Endothelial cell of umbilical vein (primary cell): Measurements from ENCODE around the gene PHLPP1. TPM values are rescaled to one million over a fixed set of nuclear protein-coding genes. Genes with fewer than 3 reads are reported as not detected.

ENCODE experiments used
- BruUV-seq: library from RNA; stranded (reverse); fragments of 400-500 nt; replicated peaks from 2 replicates; lab custom pipeline; 2021; lab: Mats Ljungman, UMichigan
- CTCF ChIA-PET: fragments of 300-600, 350-600 bp; sonication (Branson Sonifier 250); formaldehyde crosslinking; loops from one replicate; lab custom pipeline; 2021; ENCODE audit warnings: antibody characterized with exemption, inconsistent platforms; lab: Charles Lee
- POLR2A ChIA-PET: fragments of 300-600, 350-600 bp; sonication (Branson Sonifier 250); formaldehyde crosslinking; loops from one replicate; lab custom pipeline; 2021; ENCODE audit warnings: antibody characterized with exemption, inconsistent platforms; lab: Charles Lee
- DNase-seq: peaks from one replicate; pipeline ENCODE4 v3.0.0-alpha.2; 2011; ENCODE audit warnings: low read depth, low spot score
- FAIRE-seq: peaks from 2 replicates; lab custom pipeline; 2011; peaks lifted over from hg19 to GRCh38; lab: Jason Lieb, UNC
- H2AFZ ChIP-seq: 2 replicates; pipeline ENCODE4 v1.6.0; 2012; ENCODE audit warnings: low read depth, low read length, control low read depth, inconsistent platforms
- H3K27ac ChIP-seq: 2 replicates; pipeline ENCODE4 v1.5.1; 2011; ENCODE audit warnings: low read depth, mild to moderate bottlenecking, control low read depth, low read length, moderate library complexity; ENCODE audit not compliant: insufficient read depth
- H3K27me3 ChIP-seq, 2 experiments: 2 replicates each; pipeline versions ENCODE4 v1.6.0 to v1.6.1; 2011; ENCODE audit warnings: low read length in 2 of 2, mixed read lengths in 1 of 2; ENCODE audit not compliant: control insufficient read depth in 2 of 2, insufficient read depth in 2 of 2
- H3K36me3 ChIP-seq, 2 experiments: 2 replicates in 1 of 2; 3 replicates in 1 of 2; pipeline ENCODE4 v1.5.1; 2011; ENCODE audit warnings: low read length in 2 of 2, mild to moderate bottlenecking in 1 of 2, moderate library complexity in 1 of 2; ENCODE audit not compliant: control insufficient read depth in 2 of 2, insufficient read depth in 2 of 2; ENCODE audit errors: extremely low read depth in 1 of 2
- H3K4me1 ChIP-seq: 3 replicates; pipeline ENCODE4 v1.5.1; 2011; ENCODE audit warnings: mild to moderate bottlenecking, low read length; ENCODE audit not compliant: control insufficient read depth, insufficient read depth; ENCODE audit errors: extremely low read depth
- H3K4me2 ChIP-seq: 2 replicates; pipeline ENCODE4 v1.6.1; 2011; ENCODE audit warnings: low read length, control low read depth, mixed read lengths; ENCODE audit not compliant: insufficient read depth
- H3K4me3 ChIP-seq, 3 experiments: fragments of 200-600 bp in 1 of 3; sonication (generic), shearing (Covaris generic) in 1 of 3; replicated peaks in 1 of 3; 2 replicates each; pipeline ENCODE4 v1.5.1; 2011 to 2016; ENCODE audit warnings: control low read depth in 3 of 3, low read length in 3 of 3, mild to moderate bottlenecking in 2 of 3, inconsistent platforms in 1 of 3, low read depth in 1 of 3, moderate library complexity in 1 of 3; ENCODE audit not compliant: insufficient read depth in 1 of 3
- H3K79me2 ChIP-seq: 2 replicates; pipeline ENCODE4 v1.6.0; 2012; ENCODE audit warnings: low read length, inconsistent platforms; ENCODE audit not compliant: control insufficient read depth, insufficient read depth
- H3K9ac ChIP-seq: replicated peaks from 2 replicates; pipeline ENCODE3; 2011; ENCODE audit warnings: low read length, control low read depth; ENCODE audit not compliant: insufficient read depth; ENCODE audit errors: extremely low read depth
- H3K9me1 ChIP-seq: replicated peaks from 3 replicates; pipeline ENCODE4 v1.6.0; 2011; ENCODE audit warnings: mild to moderate bottlenecking, low read length; ENCODE audit not compliant: control insufficient read depth, insufficient read depth; ENCODE audit errors: extremely low read depth
- H3K9me3 ChIP-seq: replicated peaks from 2 replicates; pipeline ENCODE4 v1.5.1; 2012; ENCODE audit warnings: low read length, inconsistent platforms; ENCODE audit not compliant: control insufficient read depth, insufficient read depth
- H4K20me1 ChIP-seq: replicated peaks from 2 replicates; pipeline ENCODE3; 2011; ENCODE audit warnings: mild to moderate bottlenecking, low read length; ENCODE audit not compliant: control insufficient read depth, insufficient read depth; ENCODE audit errors: extremely low read depth
- CTCF ChIP-seq, 2 donors: IDR thresholded peaks; 1 replicate in 1 of 2; 2 replicates in 1 of 2; pipeline ENCODE4 v1.5.1; 2011; ENCODE audit warnings: low read length in 2 of 2, mild to moderate bottlenecking in 2 of 2, moderate library complexity in 2 of 2, control low read depth in 1 of 2, inconsistent platforms in 1 of 2, low read depth in 1 of 2; ENCODE audit not compliant: insufficient read depth in 1 of 2; ENCODE audit errors: extremely low read depth in 1 of 2
- EZH2 ChIP-seq: IDR thresholded peaks from 2 replicates; pipeline ENCODE4 v1.6.1; 2012; ENCODE audit warnings: borderline replicate concordance, low read depth, mild to moderate bottlenecking, moderate library complexity, low read length, inconsistent platforms; ENCODE audit not compliant: severe bottlenecking
- FOS ChIP-seq: IDR thresholded peaks from 2 replicates; pipeline ENCODE4 v1.6.1; 2011; ENCODE audit warnings: mild to moderate bottlenecking, low read length, moderate library complexity, borderline replicate concordance; ENCODE audit not compliant: insufficient read depth
- GATA2 ChIP-seq: IDR thresholded peaks from 2 replicates; pipeline ENCODE4 v1.7.0; 2011; ENCODE audit warnings: low read depth, mild to moderate bottlenecking, moderate library complexity, mixed read lengths, low read length; ENCODE audit not compliant: insufficient read length, insufficient read depth
- JUN ChIP-seq: IDR thresholded peaks from 2 replicates; pipeline ENCODE4 v1.6.1; 2011; ENCODE audit warnings: borderline replicate concordance, low read depth; ENCODE audit not compliant: insufficient read length, insufficient read depth
- MAX ChIP-seq: IDR thresholded peaks from 2 replicates; pipeline ENCODE4 v1.6.1; 2011; ENCODE audit not compliant: insufficient read depth, insufficient read length
- MYC ChIP-seq: IDR thresholded peaks from one replicate; pipeline ENCODE4 v1.6.1; 2011; ENCODE audit warnings: mild to moderate bottlenecking, low read depth, low read length
- POLR2A ChIP-seq: IDR thresholded peaks from 2 replicates; pipeline ENCODE4 v1.6.1; 2012; ENCODE audit warnings: low read depth, mild to moderate bottlenecking, control low read depth, low read length
- POLR2AphosphoS5 ChIP-seq: IDR thresholded peaks from 2 replicates; pipeline ENCODE4 v1.6.1; 2012; ENCODE audit warnings: low read depth, mild to moderate bottlenecking, control low read depth, low read length, moderate library complexity; ENCODE audit not compliant: insufficient read depth
- dilution Hi-C: fragments of 300-500 bp; cut with MboI; formaldehyde crosslinking; loops from one replicate; pipeline ENCODE4 v1.15.0; 2019; ENCODE audit warnings: low sequenced_read_pairs; ENCODE audit not compliant: extremely low pct_ligation_motif_present
- intact Hi-C: fragments of 100-400 bp; cut with micrococcal nuclease; formaldehyde crosslinking; loops from one replicate; pipeline ENCODE4 v1.10.0; 2022
- polyA plus RNA-seq, 4 experiments: library from polyadenylated mRNA; depleted of rRNA in 3 of 4; stranded (reverse) in 3 of 4; unstranded in 1 of 4; fragments of >200 nt; gene quantifications; 2 replicates each; pipeline versions ENCODE4 v1.2.1 to v1.2.3, GENCODE V29; 2011 to 2012; ENCODE audit warnings: missing spikeins in 1 of 4
- total RNA-seq: library from RNA; stranded (reverse); gene quantifications from 2 replicates; pipeline ENCODE4 v1.2.3, GENCODE V29; 2021

The PHLPP1 gene
- total and polyA plus RNA-seq, 2 donors (not counting 3 experiments of a cell fraction or from before 2014, with no cell fraction given) = 4.0 to 10.8 TPM

GRCh38 chr18:62678847-62679485 lies 36.4 kb upstream of the PHLPP1 start:
- Histone ChIP-seq H3K4me3 (no peak overlapping the region), H3K27ac (no peak overlapping the region), H3K4me2 (no peak overlapping the region), H3K36me3 (no peaks in the 10 kb centered on the region), H3K27me3 (peaks cover 0 to 3% of the 10 kb centered on the region in 2 experiments), H3K9me1 (no peaks in the 10 kb centered on the region), H4K20me1 (no peaks in the 10 kb centered on the region), H3K9me3 (no peaks in the 10 kb centered on the region), H2AFZ (no peak overlapping the region), H3K79me2 (no peaks in the 10 kb centered on the region), H3K9ac (no peak overlapping the region), H3K4me1 (no peaks in the 10 kb centered on the region)
- intact Hi-C loops (no loop called here), dilution Hi-C loops (no loop called here)
- FAIRE-seq (no peak), DNase-seq (no peak)
- ChIA-PET POLR2A (no interaction called here), CTCF (no interaction called here)
- BruUV-seq = no TSS peak
- TF ChIP-seq EZH2 = no peak
- TF ChIP-seq FOS = no peak
- TF ChIP-seq GATA2 = no peak
- TF ChIP-seq MYC = no peak
- TF ChIP-seq JUN = no peak
- TF ChIP-seq POLR2AphosphoS5 = no peak
- TF ChIP-seq CTCF (IDR thresholded peaks at IDR 0.05; ENCODE audit: extremely low read depth in 1 of 2, insufficient read depth in 1 of 2, low read depth in 1 of 2, low read length in 2 of 2) = no peak
- TF ChIP-seq POLR2A = no peak
- no peak for TF ChIP-seq MAX
